ENCODE data around the gene KRTAP6-3.

The KRTAP6-3 gene

DNA sequence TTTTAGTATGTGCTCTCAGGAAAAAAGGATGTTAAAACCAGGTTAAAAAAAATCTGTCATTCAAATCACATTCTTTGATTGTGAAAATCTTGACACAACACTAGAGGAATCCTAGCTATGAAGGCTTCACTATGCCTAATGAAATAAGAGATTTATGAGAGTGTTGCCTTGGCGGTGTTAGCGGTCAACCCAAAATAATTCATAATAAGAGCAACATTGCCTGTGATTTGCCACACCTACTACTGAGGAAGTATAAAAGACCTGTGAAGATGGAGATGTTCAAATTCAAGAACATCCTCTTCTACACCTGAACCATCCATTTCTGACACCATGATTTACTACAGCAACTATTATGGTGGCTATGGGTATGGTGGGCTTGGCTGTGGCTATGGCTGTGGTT lies 23.9 kb downstream of the KRTAP6-3 start, which contains the start of gene KRTAP20-1:
TSS of gene KRTAP20-1 (plus strand) at position 301 of the 400 bp plus-strand sequence. CDS start at position 331, 30 bp downstream.
- no peak for DNase-seq (ENCODE audit: low spot score)
- in situ Hi-C loops (cut with MboI; ENCODE audit: low sequenced_read_pairs, unreplicated experiment), result no loop called here
- TF ChIP-seq, protein P1, sequence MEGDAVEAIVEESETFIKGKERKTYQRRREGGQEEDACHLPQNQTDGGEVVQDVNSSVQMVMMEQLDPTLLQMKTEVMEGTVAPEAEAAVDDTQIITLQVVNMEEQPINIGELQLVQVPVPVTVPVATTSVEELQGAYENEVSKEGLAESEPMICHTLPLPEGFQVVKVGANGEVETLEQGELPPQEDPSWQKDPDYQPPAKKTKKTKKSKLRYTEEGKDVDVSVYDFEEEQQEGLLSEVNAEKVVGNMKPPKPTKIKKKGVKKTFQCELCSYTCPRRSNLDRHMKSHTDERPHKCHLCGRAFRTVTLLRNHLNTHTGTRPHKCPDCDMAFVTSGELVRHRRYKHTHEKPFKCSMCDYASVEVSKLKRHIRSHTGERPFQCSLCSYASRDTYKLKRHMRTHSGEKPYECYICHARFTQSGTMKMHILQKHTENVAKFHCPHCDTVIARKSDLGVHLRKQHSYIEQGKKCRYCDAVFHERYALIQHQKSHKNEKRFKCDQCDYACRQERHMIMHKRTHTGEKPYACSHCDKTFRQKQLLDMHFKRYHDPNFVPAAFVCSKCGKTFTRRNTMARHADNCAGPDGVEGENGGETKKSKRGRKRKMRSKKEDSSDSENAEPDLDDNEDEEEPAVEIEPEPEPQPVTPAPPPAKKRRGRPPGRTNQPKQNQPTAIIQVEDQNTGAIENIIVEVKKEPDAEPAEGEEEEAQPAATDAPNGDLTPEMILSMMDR (IDR thresholded peaks at IDR 0.05; ENCODE audit: borderline replicate concordance, control extremely low read depth, extremely low read depth, insufficient read depth, missing control alignments), result no peak

DNA sequence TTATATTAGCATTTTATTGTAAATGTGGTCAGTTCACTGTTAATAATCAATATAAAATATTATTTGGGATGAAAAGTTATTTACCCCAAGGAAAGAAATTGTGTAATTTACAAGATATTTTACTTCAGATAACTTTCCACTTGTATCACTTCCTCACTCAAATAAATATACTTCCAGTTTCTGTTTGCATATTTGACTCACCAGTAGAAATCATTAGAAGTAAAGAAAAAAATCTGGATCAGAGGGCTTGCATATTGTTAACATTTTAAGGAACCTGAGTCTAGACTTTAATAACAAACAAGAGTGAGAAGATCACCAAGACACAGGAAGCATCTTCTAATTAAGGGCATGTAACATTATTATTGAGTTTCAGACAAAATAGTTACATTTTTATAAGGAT lies 27.8 kb downstream of the KRTAP6-3 start:
- DNase-seq (ENCODE audit: low spot score), result no peak
- in situ Hi-C loops (cut with MboI; ENCODE audit: low sequenced_read_pairs, unreplicated experiment), result no loop called here
- TF ChIP-seq, protein P1 (IDR thresholded peaks at IDR 0.05; ENCODE audit: borderline replicate concordance, control extremely low read depth, extremely low read depth, insufficient read depth, missing control alignments), result no peak

DNA sequence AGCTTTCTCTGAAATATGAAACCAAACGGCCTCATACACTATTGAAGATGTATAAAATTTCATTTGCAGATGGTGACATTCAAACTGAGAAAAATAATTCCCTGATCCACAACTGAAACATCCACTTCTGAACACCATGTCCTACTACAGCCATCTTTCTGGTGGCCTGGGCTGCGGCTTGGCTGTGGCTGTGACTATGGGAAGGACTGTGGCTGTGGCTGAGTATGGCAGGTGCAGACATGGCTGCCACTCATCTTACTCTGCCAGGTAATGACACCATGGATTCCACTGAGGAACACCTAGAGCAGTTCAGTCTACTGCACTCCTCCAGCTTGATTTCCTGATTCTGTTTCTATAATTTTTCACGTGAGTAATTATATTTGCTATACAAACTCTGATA lies 28.3 kb downstream of the KRTAP6-3 start, which contains the start of gene KRTAP20-4:
TSS of gene KRTAP20-4 (plus strand) at position 106 of the 400 bp plus-strand sequence.
- TF ChIP-seq, protein P1 (IDR thresholded peaks at IDR 0.05; ENCODE audit: borderline replicate concordance, control extremely low read depth, extremely low read depth, insufficient read depth, missing control alignments), result no peak
- in situ Hi-C loops (cut with MboI; ENCODE audit: low sequenced_read_pairs, unreplicated experiment), result no loop called here
- no peak for DNase-seq (ENCODE audit: low spot score)

DNA sequence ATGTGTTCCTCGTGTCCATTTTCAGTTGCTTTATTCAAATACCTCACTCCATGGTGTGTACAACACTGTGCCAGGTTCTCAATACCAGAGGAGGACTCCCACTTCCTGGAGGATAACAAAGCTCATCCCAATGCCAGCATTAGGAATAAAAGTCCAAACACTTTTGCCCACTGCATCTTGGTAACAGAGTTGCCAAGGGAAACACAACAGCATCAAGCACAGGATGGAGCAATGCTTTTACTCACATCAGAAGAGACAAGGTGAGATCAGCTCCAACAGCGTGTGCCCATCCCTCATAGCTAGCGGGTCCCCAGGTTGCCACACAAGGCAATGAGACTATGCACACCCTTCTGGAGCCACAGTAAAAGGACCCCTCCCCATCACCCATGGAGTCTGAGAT lies 31.1 kb downstream of the KRTAP6-3 start:
- TF ChIP-seq, protein P1 (IDR thresholded peaks at IDR 0.05; ENCODE audit: borderline replicate concordance, control extremely low read depth, extremely low read depth, insufficient read depth, missing control alignments), result no peak
- in situ Hi-C loops (cut with MboI; ENCODE audit: low sequenced_read_pairs, unreplicated experiment), result no loop called here
- no peak for DNase-seq (ENCODE audit: low spot score)

DNA sequence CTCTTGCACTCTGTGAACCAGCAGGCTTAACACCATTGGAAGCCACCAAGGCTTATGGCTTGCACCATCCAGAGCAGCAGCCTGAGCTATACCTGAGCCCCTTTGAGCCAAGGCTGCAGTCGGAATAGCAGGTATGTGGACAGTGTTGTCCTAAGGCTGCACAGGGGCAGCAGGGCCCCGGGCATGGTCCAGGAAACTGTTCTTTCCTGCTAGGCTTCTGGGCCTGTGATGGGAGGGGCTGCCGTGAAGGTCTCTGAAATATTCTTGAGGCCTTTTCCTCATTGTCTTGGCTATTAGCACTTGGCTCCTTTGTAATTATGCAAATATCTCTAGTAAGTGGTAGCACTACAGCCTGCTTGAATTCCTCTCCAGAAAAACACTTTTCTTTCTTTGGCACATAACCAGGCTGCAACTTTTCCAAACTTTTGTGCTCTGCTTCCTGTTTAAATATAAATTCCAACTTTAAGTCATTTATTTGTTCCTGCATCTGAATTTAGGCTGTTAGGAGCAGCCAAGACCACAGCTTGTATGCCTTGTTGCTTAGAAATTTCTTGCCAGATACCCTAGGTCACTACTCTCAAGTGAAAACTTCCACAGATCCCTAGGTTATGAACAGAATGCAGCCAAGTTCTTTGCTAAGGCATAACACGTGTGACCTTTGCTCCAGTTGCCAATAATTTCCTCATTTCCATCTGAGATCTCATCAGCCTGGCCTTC lies 33.4 kb downstream of the KRTAP6-3 start:
- DNase-seq (ENCODE audit: low spot score), result no peak
- in situ Hi-C loops (cut with MboI; ENCODE audit: low sequenced_read_pairs, unreplicated experiment), result no loop called here
- TF ChIP-seq, protein P1 (IDR thresholded peaks at IDR 0.05; ENCODE audit: borderline replicate concordance, control extremely low read depth, extremely low read depth, insufficient read depth, missing control alignments), result no peak

DNA sequence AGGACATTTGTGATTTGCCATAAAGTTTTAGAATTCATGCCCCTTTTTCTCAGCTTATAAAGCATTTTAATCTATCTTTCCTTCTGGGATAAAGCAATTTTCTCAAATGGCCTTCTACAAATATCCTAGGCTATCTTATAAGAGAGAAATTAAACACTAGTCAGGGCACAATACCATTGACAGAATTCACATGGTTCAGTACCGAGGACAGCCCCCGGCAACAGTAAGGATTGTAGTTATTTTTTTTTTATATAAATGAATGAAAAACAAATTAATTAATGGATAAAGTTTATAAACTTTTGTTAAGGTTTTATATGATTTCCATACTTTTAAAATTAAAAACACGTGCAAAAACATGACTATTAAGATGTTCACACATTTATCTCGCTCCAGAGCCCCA lies 35.9 kb downstream of the KRTAP6-3 start:
- in situ Hi-C loops (cut with MboI; ENCODE audit: low sequenced_read_pairs, unreplicated experiment), result no loop called here
- DNase-seq (ENCODE audit: low spot score), result no peak
- TF ChIP-seq, protein P1 (IDR thresholded peaks at IDR 0.05; ENCODE audit: borderline replicate concordance, control extremely low read depth, extremely low read depth, insufficient read depth, missing control alignments), result no peak

Measured in GM13976 (cell line).